Activated CD4-positive, alpha-beta T cell treated with anti-CD3 and anti-CD28 coated beads for 4 hours (primary cell): ENCODE data around the gene PDAP1.
"Not testable (repeated sequence)": the region's sequence is repeated elsewhere in the genome, so short reads cannot be mapped to it uniquely, and the experiment has no call there.

Source experiments
- DNase-seq, 2 donors: peaks; one replicate each; pipeline ENCODE4 v3.0.0-alpha.2; 2020

Gene PDAP1, protein sequence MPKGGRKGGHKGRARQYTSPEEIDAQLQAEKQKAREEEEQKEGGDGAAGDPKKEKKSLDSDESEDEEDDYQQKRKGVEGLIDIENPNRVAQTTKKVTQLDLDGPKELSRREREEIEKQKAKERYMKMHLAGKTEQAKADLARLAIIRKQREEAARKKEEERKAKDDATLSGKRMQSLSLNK

DNA sequence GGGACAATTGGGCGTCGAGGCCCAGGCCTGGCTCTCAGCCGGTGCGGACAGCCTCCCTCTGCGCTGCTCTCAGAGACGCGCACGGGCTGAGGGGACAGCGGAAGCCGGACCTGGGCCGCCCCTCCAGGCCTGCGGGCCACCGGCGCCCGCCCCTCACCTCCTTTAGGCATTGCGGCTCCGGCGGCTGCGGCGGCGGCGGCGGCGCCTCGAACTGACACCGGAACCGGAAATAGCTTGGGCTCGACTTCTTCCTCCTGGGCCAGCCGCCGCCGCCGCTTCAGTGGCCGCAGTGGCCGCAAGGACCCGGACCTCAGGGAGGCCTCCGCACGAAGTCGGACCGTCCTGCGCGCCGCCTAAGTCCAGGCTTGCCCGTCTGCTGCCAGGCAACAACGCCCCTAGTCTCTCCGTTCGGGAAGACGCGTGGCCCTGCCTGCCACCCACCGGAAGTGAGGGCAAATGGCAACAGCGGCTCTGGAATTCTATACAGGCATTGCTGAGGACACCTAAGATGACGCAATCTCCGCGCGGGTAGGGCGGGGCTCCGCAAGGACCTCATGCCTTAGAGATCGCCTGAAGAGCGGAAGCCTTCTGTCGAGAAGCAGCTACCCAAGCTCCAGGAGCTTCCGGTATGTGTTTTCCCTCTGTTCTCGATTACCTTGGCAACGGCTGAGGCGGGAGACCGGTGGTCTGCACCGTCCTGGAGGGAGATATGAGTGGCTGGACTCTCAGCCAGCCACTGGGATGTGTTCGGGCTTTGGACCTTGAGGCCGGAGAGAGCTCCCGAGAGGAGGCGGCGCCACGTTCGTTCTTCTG is at the start of gene PDAP1, which contains the start of gene BUD31:
TSS of gene PDAP1 (minus strand) at position 219 of the 813 bp plus-strand sequence. CDS start at position 170, 49 bp downstream.
TSS of gene BUD31 (plus strand) at position 591 of the 813 bp plus-strand sequence. CDS start 2,124 bp downstream, outside the sequence.
- peak; percentile 91 to 96 for DNase-seq

DNA sequence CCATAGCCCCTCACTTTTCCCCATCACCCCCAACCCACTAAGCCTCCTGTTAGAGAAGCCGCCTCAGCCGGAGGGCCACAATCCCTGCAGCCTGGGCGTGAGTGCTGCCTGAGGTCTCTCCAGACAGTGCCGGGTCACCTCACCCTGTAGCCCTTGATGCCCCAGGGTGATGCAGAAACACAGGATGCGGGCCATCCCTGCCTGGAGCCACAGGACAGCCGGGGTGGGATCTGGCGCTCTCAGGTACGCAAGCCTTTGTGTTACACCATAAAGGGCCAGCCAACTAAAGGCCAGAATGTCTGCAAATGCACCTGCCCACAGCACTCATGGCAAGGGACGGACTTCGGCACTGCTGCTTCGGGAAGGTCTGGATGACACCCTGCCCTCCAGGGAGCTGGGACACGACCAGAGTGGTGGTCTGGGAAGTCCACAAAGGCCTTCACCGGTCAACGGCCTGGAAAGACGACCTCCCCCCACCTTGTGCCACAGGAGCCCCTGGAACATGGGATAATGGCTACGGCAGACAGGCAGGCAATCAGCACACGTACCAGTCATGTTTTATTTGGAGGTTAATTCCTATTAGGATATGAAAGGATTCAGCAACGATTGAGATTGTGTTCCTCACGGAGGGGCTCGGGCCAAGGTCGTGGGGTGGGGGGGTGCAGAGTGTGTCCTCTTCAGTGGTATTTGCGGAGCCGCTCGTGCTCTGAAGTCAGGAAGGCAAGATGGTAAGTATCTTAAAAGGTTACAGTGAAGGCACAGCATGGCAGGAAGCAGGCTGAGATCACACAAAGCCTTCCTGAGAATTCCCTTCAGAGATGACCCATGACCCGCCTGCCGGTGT is 49.5 kb upstream of the PDAP1 start:
- DNase-seq = no peak

DNA sequence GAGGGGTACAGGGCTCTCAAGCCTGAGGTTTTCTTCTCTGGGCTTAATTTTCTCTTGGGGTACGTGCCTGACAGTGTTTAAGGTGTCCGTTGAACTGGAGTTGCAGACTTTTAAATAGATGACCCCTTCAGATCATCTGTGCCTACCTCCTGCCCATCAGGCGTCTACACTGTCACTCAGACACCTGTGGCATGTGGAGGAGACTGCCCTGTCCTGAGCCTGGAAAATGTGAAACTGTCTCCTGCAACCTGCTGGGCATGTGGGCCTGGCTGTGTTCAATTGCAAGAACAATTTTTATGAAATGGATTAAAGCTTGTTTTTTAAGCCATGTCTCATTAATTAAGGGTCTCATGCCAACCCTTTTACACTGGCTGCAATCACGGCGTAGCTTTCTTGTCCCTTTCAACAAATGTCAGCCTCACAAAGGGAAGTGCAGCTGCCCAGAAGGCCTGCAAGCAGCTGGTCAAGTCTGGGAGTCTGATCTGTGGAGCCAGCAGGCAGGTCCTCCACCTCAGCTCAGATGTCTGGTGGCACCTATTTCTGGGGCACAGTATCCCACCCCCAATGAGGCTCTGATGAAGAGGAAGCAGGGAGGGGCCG is 48.8 kb upstream of the PDAP1 start:
- no peak for DNase-seq

DNA sequence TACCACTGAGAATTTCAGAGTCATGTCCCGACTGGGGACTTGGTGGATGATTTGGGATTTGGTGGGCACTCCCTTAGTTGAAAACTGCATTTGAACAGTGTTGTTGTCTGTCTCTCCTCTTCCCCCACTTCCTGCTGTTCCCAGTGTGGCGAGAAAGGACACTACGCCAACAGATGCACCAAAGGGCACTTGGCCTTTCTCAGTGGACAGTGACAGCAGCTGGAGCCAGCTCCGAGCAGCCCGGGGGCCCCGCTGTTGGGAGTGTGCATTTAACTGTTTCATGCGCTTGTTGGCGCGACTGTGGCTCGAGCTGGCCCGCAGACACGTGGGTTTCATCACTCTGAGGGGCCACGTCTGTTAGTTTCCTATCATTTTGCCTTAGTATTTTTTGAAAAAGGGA is 47.9 kb upstream of the PDAP1 start:
- no peak for DNase-seq

DNA sequence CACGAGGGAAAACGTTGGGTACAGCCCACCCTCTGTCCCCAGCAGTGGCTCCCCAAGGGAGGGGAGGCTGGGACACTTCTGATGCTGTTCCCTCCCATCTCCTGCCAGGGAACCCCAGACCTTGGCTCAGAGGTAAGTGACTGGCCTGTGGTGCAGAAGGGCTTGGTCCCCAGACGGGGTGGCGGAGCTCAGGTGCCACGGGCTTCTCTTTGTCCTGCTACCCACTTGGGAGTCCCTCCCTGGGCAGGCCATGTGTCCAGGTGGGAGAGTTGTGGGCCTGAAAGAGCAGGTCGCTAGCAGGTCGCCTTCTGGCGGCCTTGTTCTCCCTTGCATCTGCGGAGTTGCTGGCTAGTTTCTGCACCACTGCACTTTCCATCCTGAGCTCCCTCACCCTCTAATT is 47.5 kb upstream of the PDAP1 start:
- no peak for DNase-seq

DNA sequence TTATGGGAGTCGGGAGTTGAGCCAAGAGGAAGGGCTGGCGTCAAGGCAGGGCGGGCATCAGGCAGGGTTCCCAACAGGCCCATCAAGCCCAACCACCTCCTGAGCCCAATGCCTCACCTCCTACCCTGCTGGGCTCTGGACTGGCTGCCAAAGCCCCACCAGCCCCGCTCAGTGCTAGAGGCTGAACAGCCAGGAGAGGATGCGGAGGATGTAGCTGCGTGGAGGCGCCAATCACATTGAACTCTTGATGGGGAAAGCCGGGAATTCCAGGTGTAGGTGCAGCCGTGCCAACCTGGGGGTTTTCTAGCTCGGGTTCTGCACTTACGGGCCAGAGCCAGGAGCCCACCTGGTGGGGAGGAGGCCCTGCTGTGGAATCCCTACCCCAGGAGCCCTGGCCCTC is 44.7 kb upstream of the PDAP1 start:
- DNase-seq = no peak

DNA sequence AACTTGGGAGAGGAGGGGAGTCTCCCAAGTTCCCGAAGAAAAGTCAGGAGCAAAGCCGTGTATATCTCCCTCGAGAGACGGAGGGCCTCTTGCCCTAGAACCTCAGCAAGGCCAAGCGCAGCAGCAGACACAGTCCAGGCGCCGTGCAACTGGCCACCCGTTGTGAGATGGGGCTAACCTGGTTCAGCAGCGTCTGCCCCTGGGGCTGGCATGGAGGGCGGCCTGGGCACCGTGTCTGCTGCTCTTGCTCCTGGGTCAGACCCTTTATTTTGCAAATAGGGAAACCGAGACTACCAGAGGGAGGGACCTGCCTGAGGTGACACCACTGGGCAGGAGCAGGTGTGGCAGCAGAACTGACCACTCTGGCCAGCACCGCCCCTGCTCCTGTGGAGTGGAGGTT is 44.1 kb upstream of the PDAP1 start:
- DNase-seq = no peak

DNA sequence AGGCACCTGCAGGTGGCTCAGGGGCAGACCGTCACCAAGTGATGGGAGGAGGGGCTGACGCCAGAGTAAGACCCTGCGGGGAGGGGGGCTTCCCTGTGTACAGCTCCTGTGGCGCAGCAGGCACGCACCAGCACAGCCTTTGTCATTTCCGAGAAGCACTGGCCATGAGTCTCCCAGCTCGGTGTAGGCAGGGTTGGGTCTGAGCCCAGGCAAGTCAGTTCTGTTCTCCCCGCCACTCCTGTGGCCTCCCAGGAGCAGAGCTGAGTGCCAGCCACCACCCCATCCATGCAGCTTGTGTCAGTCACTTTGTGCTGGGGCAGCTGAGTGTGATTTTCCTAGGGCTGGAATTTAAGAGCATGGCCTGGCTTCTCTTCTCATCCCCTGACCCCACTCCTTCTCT is 43.5 kb upstream of the PDAP1 start:
- no peak for DNase-seq

DNA sequence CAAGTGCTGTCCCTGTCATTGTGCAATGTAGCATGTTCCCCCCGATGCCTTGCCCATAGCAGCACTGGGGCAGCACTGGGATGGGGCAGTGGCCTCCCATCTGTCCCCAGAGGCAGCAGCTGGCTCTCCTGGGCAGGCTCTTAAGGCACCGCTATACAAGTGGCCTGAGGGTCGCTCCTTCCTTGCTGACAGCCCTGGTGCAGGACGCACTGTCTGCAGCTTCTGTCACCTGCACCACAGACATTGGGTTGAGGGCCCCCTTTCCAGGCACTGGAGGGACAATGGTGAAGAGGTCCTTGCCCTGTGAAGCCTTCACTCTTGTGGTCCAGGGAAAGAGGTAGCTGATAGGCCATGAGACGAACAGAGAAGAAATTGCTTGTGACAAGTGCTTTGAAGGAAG is 40.9 kb upstream of the PDAP1 start:
- no peak for DNase-seq

DNA sequence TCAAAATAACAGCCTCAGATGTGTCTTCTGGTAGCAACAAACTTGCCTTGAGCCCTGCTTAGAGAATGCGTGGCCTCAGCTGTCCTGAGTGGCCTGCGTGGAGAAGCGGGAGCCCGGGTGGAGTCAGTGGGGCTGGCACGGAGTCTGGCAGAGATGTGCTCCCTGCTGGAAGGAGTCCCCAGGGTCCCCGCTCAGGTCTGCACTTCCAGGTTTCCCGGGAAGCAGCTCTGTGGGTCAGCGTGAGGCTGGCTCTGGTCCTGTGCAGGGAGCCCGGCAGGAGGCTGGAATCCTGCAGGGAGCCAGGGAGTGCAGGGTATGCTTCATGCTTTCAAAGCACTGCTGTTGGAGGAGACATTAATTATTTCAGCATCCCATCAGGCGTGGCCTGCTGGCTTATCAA is 40.5 kb upstream of the PDAP1 start:
- DNase-seq = no peak

DNA sequence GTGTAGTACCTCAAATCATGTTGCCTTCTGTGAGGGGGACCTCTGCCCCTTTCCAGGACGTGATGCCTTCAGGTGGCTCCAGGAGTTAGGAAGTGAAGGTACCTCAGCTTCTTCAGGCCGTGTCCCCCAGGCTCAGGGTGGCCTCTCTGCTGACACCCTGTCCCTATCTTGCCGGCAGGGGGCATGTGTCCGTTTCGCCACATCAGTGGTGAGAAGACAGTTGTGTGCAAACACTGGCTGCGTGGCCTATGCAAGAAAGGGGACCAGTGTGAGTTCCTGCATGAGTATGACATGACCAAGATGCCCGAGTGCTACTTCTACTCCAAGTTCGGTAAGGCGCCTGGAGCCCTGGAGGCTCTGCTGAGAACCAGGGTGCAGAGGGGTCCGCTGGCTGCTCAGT is 39.5 kb upstream of the PDAP1 start:
- DNase-seq = no peak

DNA sequence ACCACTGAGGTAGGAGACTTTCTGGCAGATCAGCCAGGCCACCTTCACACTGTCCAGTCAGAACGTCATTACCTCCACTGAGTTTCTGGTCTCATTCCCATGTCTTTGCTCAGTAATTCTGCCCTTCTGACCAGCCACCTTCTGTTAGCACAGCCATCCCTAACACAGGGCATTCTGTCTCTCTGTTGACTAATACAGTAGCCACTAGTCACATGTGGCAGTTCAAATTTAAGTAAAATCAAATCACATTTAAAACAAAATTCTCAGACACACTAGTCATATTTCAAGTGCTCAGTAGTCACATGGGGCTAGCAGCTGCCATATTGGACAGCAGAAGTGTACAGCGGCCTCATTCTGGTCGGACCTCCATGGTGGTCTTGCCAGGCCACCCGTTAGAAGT is 37.7 kb upstream of the PDAP1 start:
- no peak for DNase-seq

DNA sequence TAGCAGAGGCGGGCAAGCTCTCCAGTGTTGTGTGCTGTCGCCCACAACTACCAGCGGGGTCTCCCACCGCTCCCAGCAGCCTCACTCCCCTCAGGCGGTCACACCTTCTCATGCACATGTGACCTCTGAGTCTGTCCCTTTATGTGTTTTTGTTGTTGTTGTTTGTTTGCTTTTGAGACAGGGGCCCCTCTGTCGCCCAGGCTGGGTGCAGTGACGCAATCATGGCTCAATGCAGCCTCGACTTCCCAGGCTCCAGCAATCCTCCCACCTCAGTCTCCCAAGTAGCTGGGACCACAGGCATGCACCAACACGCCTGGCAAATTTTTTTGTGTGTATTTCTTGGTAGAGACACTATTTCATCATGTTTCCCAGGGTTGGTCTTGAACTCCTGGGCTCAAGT is 31.8 kb upstream of the PDAP1 start:
- DNase-seq = no peak

DNA sequence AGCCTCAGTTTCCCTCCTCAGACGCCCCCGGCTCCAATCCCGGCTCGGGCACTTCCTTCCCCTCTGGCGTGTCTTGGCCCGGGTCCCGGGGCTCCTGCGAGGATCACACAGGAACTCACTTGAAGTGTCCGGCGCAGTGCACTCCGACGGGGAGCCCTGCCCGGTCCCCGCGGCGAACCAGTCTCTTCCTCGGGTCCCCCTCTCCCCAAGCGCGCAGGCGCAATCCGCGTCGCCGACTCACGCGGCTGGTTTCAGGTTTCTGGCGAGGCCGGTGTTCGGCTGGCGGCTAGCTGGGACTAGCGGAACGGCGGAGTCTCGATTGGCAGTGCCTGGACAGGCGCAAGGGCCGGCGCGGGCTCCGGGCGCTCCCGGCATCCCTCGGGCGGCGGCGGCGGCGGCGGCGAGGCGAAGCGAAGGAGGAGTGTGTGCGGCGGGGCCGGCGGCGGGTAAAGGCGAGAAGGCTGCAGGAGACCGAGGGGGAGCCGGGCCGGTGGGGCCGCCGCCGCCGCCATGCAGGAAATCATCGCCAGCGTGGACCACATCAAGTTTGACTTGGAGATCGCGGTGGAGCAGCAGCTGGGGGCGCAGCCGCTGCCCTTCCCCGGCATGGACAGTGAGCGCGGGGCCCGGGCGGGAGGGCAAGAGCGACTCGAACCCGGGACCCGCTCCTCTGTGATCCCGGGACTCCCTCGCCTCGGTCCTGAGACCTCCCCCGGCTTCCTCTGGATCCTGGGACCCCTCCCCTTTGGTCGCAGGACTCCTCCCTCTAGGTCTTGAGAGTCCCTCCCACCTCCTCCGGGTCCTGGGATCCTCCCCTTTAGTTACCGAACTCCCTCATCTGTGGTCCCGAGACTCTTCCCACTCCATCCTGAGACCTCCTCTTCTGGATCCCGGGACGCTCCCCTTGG is 30.4 kb upstream of the PDAP1 start, which contains the start of the genes CPSF4 and PTCD1:
TSS of gene CPSF4 (plus strand) at position 371 of the 908 bp plus-strand sequence. CDS start at position 511, 140 bp downstream.
TSS of gene PTCD1 (minus strand) at position 226 of the 908 bp plus-strand sequence. CDS start 3,556 bp downstream, outside the sequence.
- DNase-seq = peak; percentile 89 to 91

DNA sequence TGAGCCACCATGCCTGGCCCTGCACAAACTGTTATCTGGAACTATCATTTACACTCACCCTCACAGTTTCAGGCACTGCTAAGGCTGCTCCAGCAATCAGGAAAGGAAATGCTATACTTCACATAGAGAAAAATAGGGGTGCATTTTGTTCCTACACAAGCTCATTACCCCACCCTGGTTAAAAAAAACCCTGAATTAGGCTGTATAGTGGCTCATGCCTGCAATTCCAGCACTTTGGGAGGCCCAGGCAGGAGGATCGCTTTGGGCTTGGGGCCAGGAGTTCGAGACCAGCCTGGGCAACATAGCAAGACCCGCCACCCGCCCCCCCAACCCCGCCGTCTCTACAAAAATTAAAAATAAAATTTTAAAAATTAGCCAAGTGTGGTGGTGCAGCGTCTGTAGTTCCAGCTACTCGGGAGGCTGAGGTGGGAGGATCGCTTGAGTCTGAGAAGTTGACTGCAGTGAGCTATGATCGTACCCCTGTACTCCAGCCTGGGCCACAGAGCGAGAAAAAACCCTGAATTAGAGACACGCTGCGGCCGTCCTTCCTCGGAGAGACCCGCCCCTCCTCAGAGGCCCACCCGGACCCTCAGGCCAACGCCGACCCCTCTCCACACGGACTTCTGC is 29.7 kb upstream of the PDAP1 start:
- DNase-seq = no peak

DNA sequence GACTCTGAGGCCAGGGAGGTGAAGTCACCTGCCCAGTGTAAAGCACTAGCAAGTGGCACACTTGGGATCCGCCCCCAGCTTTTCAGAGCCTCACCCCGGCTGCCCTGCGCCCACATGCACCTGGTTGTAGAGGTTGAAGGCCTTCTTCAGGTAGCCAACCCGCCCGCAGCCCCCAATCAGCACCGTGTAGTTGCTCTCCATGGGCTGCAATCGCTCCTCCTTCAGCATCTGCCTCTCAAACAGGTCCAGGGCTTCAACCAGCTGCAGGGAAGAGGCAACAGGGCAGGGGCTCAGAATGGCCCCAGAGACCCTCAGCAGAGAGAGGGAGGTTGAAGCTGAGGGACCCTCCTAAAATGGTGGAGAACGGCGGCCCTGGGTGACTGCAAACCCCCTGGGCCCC is 24.8 kb upstream of the PDAP1 start:
- DNase-seq = no peak

DNA sequence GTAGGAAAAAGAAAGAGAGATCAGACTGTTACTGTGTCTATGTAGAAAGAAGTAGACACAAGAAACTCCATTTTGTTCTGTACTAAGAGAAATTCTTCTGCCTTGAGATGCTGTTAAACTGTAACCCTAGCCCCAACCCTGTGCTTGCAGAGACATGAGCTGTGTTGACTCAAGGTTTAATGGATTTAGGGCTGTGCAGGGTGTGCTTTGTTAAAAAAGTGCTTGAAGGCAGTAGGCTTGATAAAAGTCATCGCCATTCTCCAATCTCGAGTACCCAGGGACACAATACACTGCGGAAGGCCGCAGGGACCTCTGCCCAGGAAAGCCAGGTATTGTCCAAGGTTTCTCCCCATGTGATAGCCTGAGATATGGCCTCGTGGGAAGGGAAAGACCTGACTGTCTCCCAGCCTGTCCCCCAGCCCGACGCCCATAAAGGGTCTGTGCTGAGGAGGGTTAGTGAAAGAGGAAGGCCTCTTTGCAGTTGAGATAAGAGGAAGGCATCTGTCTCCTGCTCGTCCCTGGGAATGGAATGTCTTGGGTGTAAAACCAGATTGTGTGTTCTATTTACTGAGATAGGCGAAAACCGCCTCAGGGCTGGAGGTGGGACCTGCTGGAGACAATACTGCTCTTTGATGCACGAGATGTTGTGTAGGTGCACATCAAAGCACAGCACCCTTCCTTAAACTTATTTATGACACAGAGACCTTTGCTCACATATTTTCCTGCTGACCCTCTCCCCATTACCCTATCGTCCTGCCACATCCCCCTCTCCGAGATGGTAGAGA is 23.6 kb upstream of the PDAP1 start:
- DNase-seq = not testable (repeated sequence)

DNA sequence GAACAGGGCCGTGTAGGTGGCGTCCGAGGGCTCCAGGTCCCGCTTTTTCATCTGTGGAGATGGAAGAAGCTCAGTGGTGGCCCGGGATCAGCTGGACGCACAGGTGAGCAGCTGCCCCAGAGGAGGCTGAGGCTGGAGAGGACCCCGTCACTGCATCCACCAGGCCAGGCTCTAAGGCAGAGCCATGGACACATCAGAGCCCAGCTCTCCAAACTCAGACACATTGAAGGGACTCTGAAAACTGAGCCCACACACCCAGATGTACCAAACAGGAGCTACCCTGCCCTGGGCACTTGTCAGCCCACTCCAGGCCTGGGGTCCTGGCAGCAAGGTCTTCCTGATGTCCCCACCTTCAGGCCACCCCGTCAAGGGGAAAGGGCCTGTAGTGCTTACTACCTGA is 21.4 kb upstream of the PDAP1 start:
- no peak for DNase-seq

DNA sequence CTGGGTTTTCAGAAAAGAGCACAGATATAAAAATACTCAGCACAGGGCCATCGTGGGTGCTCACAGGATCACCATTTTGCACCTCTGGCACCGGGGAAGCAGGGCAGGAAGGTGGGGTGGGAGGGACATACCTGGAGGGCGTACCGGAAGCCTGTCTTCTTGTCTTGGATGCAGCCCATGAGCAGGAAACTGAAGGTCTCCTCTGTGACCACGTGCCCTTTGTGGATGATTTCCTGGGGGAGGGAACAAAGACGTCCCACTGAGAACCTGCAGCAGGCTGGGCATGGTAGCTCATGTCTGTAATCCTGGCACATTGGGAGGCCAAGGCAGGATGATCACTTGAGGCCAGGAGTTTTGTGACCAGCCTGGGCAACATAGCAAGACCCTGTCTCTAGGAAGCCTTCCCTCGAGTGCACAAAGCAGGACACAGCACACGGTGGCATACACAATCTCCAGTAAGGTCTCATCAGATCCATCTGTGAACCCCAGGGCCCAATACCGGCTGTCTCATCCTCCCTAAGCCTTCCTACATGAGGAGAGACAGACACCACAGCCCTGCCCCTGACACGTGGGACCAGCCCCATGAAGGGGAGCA is 20.7 kb upstream of the PDAP1 start:
- no peak for DNase-seq
